NB4 (cell line): ENCODE measurements around the gene DBNDD2.

Source experiments
- DNase-seq: peaks from one replicate; pipeline ENCODE4 v3.0.0; 2010; ENCODE audit warnings: low read depth
- H3K4me3 ChIP-seq: one replicate; pipeline ENCODE4 v1.5.1; 2011; ENCODE audit warnings: mild to moderate bottlenecking, low read depth, low read length, moderate library complexity
- CTCF ChIP-seq: IDR thresholded peaks from one replicate; pipeline ENCODE4 v1.5.1; 2012; ENCODE audit warnings: low read depth, low read length
- MAX ChIP-seq: IDR thresholded peaks from 2 replicates; pipeline ENCODE4 v1.6.1; 2011; ENCODE audit warnings: low read depth, low read length
- MYC ChIP-seq: IDR thresholded peaks from 2 replicates; pipeline ENCODE4 v1.6.1; 2011; ENCODE audit warnings: low read depth, low read length
- POLR2A ChIP-seq: IDR thresholded peaks from 2 replicates; pipeline ENCODE4 v1.6.1; 2011; ENCODE audit warnings: mild to moderate bottlenecking; ENCODE audit not compliant: insufficient read length; ENCODE audit errors: extremely low read depth

The DBNDD2 gene

DNA sequence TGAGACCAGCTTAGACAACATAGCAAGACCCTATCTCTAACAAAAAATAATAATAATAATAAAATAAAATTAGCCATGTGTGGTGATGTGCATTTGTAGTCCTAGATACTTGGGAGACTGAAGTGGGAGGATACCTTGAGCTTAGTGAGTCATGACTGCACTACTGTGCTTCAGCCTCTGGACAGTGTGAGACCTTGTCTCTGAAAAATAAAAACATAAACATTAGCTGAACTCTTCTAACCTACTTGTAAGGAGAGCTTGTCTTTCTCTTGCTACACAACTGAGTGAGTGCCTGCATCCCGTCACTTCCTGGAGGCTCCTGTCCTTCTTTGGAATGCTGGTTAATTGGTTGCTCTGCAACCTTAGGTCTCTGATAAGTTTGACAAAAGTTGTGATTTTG lies 5.1 kb upstream of the DBNDD2 start:
- H3K4me3 ChIP-seq, result no peak overlapping the region
- no peak for DNase-seq
- no peak for TF ChIP-seq POLR2A
- TF ChIP-seq CTCF, result no peak
- no peak for TF ChIP-seq MAX
- no peak for TF ChIP-seq MYC

GRCh38 chr20:45404438-45404837 lies 3.7 kb upstream of the DBNDD2 start:
- H3K4me3 ChIP-seq, result no peak overlapping the region
- TF ChIP-seq MAX (no peak), MYC (no peak), CTCF (no peak), POLR2A (no peak)
- no peak for DNase-seq

DNA sequence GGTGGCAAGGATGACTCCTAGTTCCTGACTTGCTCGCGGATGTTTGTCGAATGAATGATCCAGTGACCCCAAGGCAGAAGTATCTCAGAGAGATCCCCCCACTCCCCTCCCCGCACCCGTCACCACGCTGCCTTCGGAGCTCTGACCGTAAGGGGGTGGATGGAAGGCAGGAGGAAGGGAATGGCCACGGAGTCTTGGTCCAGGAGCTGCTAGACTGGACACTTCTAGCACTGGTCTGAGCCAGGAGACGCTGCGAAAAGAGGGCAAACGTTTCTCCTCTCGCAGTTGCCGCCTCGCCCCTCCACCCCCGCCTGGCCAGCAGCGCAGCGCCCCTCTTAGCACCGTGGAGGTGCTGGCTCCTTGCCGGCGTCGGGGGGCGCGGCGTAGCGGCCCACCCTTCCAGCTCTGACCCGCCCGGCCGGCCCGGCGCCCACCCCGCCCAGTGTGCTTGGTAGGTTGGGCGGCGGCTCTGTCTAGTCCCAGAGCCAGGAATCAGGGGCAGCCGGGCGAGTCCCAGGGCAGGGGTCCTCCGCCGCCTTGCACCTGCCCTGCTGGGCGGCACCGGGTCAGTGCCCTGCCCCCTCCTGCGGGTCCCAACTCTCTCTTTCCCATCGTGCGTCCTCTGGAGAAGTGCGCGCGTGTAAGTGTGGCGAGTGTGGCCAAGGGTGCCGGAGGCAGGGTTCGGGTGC lies 2.4 kb upstream of the DBNDD2 start:
- DNase-seq, result no peak
- no peak for TF ChIP-seq CTCF
- TF ChIP-seq POLR2A, result no peak
- no peak for TF ChIP-seq MAX
- no peak for TF ChIP-seq MYC
- peak overlapping the region; percentile 51 for H3K4me3 ChIP-seq

DNA sequence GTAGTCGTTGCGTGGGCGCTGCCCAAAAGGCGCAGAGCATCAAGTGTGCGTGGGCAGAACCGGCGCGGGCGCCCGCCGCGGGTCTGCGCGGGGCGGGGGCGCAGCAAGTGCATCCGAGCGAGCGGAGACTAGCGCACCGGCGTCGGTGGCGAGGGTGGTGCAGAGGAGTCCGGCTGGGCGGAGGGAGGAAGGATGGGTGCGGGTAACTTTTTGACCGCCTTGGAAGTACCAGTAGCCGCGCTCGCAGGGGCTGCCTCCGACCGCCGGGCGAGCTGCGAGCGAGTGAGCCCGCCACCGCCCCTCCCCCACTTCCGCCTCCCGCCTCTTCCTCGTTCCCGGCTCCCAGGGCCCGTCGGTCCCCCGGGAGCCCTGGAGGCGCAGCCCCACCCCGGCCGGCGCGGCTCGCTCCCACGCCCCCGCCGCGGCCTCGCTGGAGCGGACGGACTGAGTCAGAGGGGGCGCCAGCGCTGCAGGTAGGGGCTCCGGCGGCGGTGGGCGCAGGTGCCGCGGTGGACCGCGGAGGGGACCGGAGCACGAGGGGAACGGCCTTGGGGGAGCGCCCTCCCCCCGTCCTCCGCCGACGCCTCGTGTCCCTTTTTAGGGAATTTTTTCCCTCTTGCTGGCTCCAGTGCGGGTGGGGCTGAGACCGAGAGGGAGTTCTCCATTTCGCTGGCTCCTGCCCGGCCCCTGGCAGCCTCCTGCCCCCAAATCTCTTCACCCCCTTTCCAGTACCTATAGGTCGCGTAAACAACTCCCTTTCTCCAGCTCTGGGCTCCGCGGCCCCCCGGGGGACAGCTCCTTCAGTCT lies 1.6 kb upstream of the DBNDD2 start:
- DNase-seq, result peak; percentile 82
- peak overlapping the region; percentile 51 for H3K4me3 ChIP-seq
- TF ChIP-seq CTCF (no peak), MYC (peak; percentile 27; the same call in 1 of the 2 replicates), POLR2A (no peak)

GRCh38 chr20:45407067-45407745 lies 883 bp upstream of the DBNDD2 start:
- H3K4me3 ChIP-seq, result no peak overlapping the region
- no peak for DNase-seq
- TF ChIP-seq POLR2A, result no peak
- TF ChIP-seq CTCF, result no peak
- no peak for TF ChIP-seq MYC
- no peak for TF ChIP-seq MAX
